Suprapubic skin (tissue), 4 donors: ENCODE data around the gene CCDC50. TPM values are rescaled to one million over a fixed set of nuclear protein-coding genes. Genes with fewer than 3 reads are reported as not detected.

Experiments
- DNase-seq, 2 donors: peaks; one replicate each; pipeline ENCODE4 v3.0.0-alpha.2; 2019; ENCODE audit warnings: low spot score in 2 of 2
- H3K27ac ChIP-seq: fragments of 200-600 bp; sonication (generic); one replicate; pipeline ENCODE4 v1.5.1; 2019
- H3K27me3 ChIP-seq: fragments of 200-600 bp; sonication (generic); one replicate; pipeline ENCODE4 v1.5.1; 2019
- H3K36me3 ChIP-seq: fragments of 200-600 bp; sonication (generic); one replicate; pipeline ENCODE4 v1.5.1; 2019
- H3K4me1 ChIP-seq: fragments of 200-600 bp; sonication (generic); one replicate; pipeline ENCODE4 v1.5.1; 2019
- H3K4me3 ChIP-seq: fragments of 200-600 bp; sonication (generic); one replicate; pipeline ENCODE4 v1.5.1; 2019; ENCODE audit warnings: mild to moderate bottlenecking
- H3K9me3 ChIP-seq: fragments of 200-600 bp; sonication (generic); one replicate; pipeline ENCODE4 v1.5.1; 2019
- CTCF ChIP-seq, 2 donors: fragments of 200-600 bp in 1 of 2; fragments of 450-650 bp in 1 of 2; sonication (generic) in 1 of 2; IDR thresholded peaks; one replicate each; pipeline ENCODE4 v1.5.1; 2016 to 2019; ENCODE audit warnings: antibody characterized with exemption in 2 of 2, mild to moderate bottlenecking in 1 of 2, moderate library complexity in 1 of 2
- EP300 ChIP-seq: sonication (generic); formaldehyde crosslinking; IDR thresholded peaks from one replicate; pipeline ENCODE4 v1.6.1; 2017; ENCODE audit warnings: antibody characterized with exemption
- POLR2A ChIP-seq, 2 donors: fragments of 450-650 bp; IDR thresholded peaks; one replicate each; pipeline ENCODE4 v1.6.1; 2017; ENCODE audit warnings: antibody characterized with exemption in 2 of 2, mild to moderate bottlenecking in 2 of 2, moderate library complexity in 2 of 2
- POLR2AphosphoS5 ChIP-seq, 3 donors: sonication (generic); formaldehyde crosslinking; IDR thresholded peaks; one replicate each; pipeline ENCODE4 v1.6.1; 2017; ENCODE audit warnings: antibody characterized with exemption in 3 of 3
- WGBS: methylation state at CpG from one replicate; pipeline ENCODE4 v1.1.5; 2018; 5-methylcytosine and 5-hydroxymethylcytosine counted together
- total RNA-seq, 4 donors: library from RNA; depleted of rRNA; stranded (reverse); fragments of >200 nt; gene quantifications; one replicate each; pipeline ENCODE4 v1.1.0, GENCODE V29; 2016

CCDC50 gene
- total RNA-seq, 4 donors from 2014 or later = 34.9 to 67.7 (median 42.4) TPM

GRCh38 chr3:191361456-191361855 is 32.3 kb downstream of the CCDC50 start:
- Histone ChIP-seq H3K4me3 (no peak overlapping the region), H3K9me3 (no peaks in the 10 kb centered on the region), H3K27ac (no peak overlapping the region), H3K27me3 (no peaks in the 10 kb centered on the region), H3K4me1 (peaks cover 16% of the 10 kb centered on the region), H3K36me3 (peaks cover 28% of the 10 kb centered on the region)
- WGBS = 80% methylated on average over 1 of the region's 1 CpG
- TF ChIP-seq EP300 (no peak), POLR2AphosphoS5 (IDR thresholded peaks at IDR 0.05) (no peak), POLR2A (IDR thresholded peaks at IDR 0.05) (no peak), CTCF (IDR thresholded peaks at IDR 0.05) (no peak)
- DNase-seq = no peak

- Histone ChIP-seq H3K27ac (no peak overlapping the region), H3K4me3 (no peak overlapping the region), H3K27me3 (no peaks in the 10 kb centered on the region), H3K36me3 (peaks cover 28% of the 10 kb centered on the region), H3K9me3 (no peaks in the 10 kb centered on the region), H3K4me1 (peaks cover 11% of the 10 kb centered on the region)
- TF ChIP-seq EP300 (no peak), POLR2AphosphoS5 (IDR thresholded peaks at IDR 0.05) (no peak), POLR2A (IDR thresholded peaks at IDR 0.05) (no peak), CTCF (IDR thresholded peaks at IDR 0.05) (no peak)
- WGBS = 77% methylated on average over 4 of the region's 4 CpGs
- DNase-seq = no peak
Measured at GRCh38 chr3:191362037-191362436, 32.8 kb downstream of the CCDC50 start.

- Histone ChIP-seq H3K4me1 (peaks cover 6% of the 10 kb centered on the region), H3K4me3 (no peak overlapping the region), H3K9me3 (no peaks in the 10 kb centered on the region), H3K36me3 (peaks cover 28% of the 10 kb centered on the region), H3K27ac (no peak overlapping the region), H3K27me3 (no peaks in the 10 kb centered on the region)
- TF ChIP-seq EP300 = no peak
- TF ChIP-seq POLR2A (IDR thresholded peaks at IDR 0.05) = no peak
- TF ChIP-seq CTCF (IDR thresholded peaks at IDR 0.05) = no peak
- no peak for TF ChIP-seq POLR2AphosphoS5 (IDR thresholded peaks at IDR 0.05)
- DNase-seq = no peak
- 84% methylated on average over 2 of the region's 2 CpGs for WGBS
Measured at GRCh38 chr3:191362524-191363090, 33.4 kb downstream of the CCDC50 start.

- Histone ChIP-seq H3K9me3 (no peaks in the 10 kb centered on the region), H3K27me3 (no peaks in the 10 kb centered on the region), H3K4me1 (peaks cover 6% of the 10 kb centered on the region), H3K27ac (no peak overlapping the region), H3K36me3 (peaks cover 25% of the 10 kb centered on the region), H3K4me3 (no peak overlapping the region)
- WGBS = 80% methylated on average over 4 of the region's 4 CpGs
- no peak for DNase-seq
- TF ChIP-seq POLR2A (IDR thresholded peaks at IDR 0.05) (no peak), POLR2AphosphoS5 (IDR thresholded peaks at IDR 0.05) (no peak), CTCF (IDR thresholded peaks at IDR 0.05) (no peak), EP300 (no peak)
Measured at GRCh38 chr3:191363221-191363620, 34.0 kb downstream of the CCDC50 start.

- no peak for TF ChIP-seq POLR2A (IDR thresholded peaks at IDR 0.05)
- TF ChIP-seq POLR2AphosphoS5 (IDR thresholded peaks at IDR 0.05) = no peak
- TF ChIP-seq EP300 = no peak
- TF ChIP-seq CTCF (IDR thresholded peaks at IDR 0.05) = no peak
- WGBS = 89% methylated on average over 2 of the region's 2 CpGs
- DNase-seq = no peak
- Histone ChIP-seq H3K27me3 (no peaks in the 10 kb centered on the region), H3K9me3 (no peaks in the 10 kb centered on the region), H3K36me3 (peaks cover 30% of the 10 kb centered on the region), H3K4me1 (peaks cover 2% of the 10 kb centered on the region), H3K4me3 (no peak overlapping the region), H3K27ac (no peak overlapping the region)
Measured at GRCh38 chr3:191366675-191367074, 37.5 kb downstream of the CCDC50 start.
